GM21529 (cell line): ENCODE measurements around the gene DCLK1.

Experiments
- ATAC-seq: cut with Tn5 transposase; IDR thresholded peaks from one replicate; pipeline ENCODE4 v1.9.1; 2021; ENCODE audit not compliant: unreplicated experiment

The DCLK1 gene

DNA sequence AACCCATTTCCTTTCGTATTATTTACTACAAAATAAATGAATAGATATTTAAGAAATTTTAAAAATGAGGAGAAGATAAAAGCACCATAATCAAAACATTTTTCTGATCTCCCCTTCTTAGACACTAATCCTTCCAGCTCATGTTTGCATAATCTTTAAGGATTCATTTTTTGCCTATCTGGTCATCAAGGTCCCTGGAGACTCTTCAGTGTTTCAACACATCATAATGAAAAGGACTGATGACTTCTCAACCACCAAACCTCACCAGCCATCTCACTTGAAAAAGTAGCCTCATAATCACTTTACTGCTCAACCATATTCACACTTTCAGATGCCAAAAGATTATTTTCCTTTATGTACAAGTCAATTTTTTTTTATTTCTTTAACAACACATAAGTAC lies 80.1 kb downstream of the DCLK1 start:
- ATAC-seq: no peak

GRCh38 chr13:36046672-36047071 lies 84.5 kb downstream of the DCLK1 start:
- no peak for ATAC-seq

- no peak for ATAC-seq
These were observed 92.2 kb downstream of the DCLK1 start for GRCh38 chr13:36038785-36039555.

DNA sequence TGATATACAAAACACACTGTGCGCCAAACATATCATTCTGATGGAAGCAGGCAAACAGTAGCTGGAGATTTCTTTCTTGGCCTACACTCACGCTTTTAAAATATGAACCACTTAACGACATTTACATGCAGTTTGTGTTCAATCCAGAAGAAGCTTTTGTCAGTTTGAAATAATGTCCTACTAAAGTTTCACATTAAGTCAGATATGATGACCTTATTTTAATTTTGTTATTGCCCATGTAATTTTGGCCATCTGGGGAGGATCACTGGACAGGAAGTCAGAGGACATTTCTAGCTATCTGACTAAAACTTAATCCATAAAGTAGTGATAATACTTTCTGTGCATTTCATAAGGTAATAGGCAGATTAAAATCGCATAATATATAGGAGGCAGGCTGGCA lies 98.1 kb downstream of the DCLK1 start:
- no peak for ATAC-seq

DNA sequence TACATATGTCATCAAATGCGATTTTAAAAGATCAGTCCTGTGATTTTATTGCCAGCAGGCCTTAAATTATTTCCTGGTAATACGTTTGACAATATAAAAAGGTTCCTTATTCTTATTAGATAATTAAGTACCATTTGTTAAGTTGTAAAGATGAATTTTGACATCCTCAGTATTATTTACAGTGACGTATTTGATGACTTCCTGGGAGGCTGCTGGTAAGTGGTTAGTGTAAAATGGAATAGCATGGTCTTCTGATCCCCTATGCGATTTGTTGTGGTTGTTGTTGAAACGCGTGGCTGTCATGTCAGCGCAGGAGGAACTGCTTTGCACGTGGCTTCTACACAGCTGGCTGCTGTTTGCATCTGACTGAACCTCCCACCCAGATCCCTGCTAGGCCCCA lies 99.7 kb downstream of the DCLK1 start:
- no peak for ATAC-seq

DNA sequence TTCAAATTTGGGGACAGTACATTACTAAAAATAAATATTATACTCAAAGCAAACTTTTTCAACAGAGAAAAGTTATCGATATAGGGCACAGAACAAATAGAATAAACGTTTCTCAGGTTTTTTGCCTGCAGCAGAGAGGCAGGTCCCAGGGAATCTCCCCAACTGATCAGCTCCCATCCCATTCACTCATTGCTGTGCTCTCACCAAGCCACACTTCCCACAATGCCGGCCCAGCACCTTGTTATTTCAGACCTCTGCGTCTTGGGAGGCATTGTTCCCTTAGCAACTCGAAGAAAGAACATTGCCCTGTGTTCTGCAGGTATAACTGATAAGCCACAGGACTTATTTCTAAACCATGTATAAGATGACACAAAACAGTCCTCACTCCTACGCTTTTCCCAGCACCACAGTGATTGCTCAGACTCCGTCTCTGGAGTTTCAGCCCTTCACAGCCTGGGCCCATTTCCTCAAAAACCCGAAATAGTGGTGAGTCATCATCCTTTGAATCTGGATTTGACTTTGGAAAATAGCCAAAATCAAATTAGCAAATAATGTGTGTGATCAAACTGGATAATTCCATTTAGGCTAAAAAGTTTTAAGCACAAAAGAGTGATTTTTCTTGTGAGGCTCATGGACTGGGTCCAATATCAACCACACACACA lies 100.4 kb downstream of the DCLK1 start:
- ATAC-seq: no peak

DNA sequence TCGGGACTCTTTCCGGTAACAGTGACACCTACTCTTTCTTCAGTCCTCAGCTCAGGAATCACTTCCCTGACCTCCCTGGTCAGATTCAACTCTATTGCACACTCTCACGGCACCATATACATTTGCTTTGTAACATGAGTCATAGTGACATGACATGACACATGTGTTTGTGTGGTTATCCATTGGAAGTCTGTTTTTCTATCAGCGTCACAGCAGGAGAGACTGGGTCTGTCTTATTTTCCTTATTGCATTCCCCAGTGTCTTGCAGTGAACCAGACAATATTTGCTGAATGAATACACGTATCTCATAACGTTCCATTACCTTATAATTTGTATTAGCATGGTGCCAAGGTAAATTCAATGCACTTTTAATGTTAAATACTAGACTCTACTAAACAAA lies 102.0 kb downstream of the DCLK1 start:
- no peak for ATAC-seq

DNA sequence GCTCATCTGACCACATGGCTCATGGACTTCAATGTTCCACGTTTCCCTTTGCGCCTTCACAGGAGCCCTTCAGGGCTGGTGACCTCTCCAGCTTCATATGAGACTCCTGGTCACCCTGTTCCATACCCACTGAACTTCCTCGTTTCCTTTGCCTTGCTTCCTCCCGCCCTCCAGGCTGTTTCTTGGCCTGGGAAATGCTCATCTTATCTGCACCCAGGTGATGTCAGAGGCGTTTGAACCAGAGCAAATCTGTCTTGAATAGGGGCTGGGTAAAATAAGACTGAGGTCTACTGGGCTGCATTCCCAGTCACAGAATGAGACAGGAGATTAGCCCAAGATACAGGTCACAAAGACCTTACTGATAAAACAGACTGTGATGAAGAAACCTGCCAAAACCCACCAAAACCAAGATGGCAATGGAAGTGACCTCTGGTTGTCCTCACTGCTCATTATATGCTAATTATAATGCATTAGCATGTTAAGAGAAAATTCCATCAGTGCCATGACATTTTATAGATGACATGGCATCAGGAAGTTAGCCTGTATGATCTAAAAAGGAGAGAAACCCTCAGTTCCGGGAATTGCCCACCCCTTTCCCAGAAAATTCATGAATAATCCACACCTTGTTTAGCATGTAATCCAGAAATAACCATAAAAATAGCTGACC lies 102.7 kb downstream of the DCLK1 start:
- no peak for ATAC-seq

DNA sequence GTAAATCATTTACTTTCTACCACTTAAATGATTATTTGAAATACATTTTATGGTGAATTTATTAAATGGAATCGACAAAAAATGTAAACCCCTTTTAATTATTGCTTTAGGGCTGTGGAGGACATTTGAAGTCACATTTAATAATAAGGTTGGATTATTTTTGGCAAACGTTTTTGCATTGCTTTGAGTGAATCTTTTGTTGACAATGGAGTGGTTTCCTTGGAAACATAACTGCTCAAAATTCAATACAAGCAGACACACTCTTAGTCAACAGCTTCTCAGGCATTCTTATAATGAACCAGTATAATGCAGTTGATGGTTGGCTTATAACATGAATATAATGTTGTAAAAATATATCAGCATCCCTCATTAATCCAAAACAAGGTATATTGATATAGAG lies 104.7 kb downstream of the DCLK1 start:
- ATAC-seq: no peak

- ATAC-seq: no peak
These were observed 116.4 kb downstream of the DCLK1 start for GRCh38 chr13:36014763-36015162.

- ATAC-seq: no peak
These were observed 124.1 kb downstream of the DCLK1 start for GRCh38 chr13:36006894-36007675.

- no peak for ATAC-seq
These were observed 124.8 kb downstream of the DCLK1 start for GRCh38 chr13:36006347-36006746.

GRCh38 chr13:36001561-36001960 lies 129.6 kb downstream of the DCLK1 start:
- no peak for ATAC-seq

GRCh38 chr13:36000028-36000427 lies 131.2 kb downstream of the DCLK1 start:
- no peak for ATAC-seq

DNA sequence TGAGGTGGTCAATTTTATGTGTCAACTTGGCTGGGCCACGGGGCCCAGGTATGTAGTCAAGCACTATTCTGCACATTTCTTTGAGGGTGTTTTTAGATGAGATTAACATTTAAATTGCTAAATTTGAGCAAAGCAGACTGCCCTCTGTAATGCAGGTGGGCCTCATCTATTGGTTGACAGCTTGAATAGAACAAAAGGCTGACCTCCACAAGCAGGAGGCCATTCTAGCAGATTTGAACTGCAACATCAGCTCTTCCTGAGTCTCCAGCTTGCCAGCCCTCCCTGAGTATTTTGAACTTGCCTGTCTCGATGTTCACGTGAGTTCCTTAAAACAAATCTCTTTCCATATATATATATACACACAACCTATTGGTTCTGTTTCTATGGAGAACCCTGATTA lies 134.8 kb downstream of the DCLK1 start:
- no peak for ATAC-seq

DNA sequence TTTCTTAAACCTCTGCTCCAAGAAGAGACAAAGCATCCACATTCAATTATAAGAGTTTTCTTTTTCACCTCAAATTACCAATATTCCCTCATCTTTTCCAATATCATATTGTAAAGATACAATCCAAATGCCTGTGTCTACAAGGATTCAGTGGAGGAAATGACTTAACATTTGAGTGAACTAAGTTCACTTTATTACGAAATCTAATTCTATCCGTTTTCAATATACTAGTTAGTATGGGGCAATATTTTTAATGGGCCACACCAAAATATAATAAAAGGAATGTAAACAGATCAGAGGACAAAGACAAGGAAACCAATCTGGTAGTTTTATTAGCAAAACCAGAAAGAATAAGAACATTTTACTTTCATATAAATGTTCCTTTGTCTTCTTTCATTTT lies 136.0 kb downstream of the DCLK1 start:
- no peak for ATAC-seq

DNA sequence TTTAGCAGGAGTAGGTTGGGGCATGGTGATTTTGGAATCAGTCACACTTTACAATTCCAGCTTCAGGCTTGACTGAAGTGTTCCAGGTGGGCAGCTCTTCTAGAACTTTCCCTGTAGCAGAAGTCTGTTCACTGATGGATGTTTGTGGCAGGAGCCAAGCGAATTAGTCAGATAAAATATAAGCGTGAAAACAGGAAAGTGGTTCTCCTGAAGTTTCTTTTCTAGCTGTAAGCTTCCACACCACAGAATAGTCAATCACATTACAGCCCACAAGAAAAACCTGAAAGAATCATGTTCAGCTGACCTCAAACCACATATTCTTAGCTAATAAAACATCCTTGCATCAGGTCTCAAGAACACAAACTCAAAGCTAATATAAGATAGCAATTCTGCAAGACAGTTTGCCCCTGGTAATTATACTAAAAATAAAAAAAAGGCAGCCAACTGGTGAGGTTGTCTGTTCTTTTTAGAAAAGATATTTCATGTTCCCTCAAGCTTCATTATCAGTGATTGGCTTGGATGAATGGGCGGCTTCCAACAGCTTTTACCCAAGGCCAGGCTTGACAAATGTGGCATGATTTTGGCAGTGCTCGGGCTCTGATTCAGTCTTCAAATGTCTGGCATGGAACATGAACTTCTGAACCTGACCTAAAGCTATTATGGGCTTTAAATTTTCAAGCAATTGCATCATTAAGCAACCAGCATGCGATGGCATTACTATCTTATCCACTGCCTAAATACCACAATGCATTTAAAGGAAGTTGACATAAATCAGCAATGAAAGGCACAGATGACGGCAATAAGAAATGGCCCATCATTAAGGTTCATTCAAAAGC lies 136.8 kb downstream of the DCLK1 start:
- no peak for ATAC-seq

DNA sequence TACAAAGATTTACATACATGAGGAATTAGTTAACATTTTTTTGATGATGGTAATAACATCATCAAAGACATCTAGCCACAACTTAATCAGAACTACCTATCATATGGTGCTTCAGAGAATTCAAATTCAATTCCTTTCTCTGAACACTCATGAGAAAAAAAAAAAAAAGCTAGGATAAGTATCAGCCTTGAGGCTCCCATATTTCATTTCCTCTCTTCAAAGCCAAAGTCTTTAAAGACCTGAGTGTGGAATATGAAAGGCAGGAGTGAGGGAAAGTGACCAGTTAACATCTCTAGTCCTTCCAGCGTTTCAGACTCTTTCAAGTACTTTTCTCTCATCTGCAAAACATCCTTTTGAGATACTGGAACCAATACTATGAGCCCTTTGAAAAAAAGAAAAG lies 137.5 kb downstream of the DCLK1 start:
- ATAC-seq: no peak

GRCh38 chr13:35992964-35993363 lies 138.2 kb downstream of the DCLK1 start:
- ATAC-seq: no peak

DNA sequence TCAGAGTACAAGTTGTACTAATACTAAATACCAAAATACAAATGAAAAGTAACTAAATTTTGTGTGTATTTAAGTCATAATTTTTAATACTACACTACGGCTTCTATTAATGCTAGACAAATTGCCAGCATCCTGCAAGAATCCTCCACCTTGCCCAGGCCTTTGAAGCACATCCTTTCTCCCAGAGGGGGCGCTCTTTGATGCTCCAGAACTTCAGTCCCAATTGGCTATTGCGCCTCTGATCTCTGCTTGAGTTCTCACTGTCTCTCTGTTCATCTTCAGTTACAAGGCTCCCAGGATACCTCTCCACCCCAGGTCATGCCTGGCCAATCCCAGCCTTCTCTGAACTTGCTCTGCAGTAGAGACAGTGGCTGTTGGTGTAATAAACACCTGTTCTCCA lies 141.0 kb downstream of the DCLK1 start:
- ATAC-seq: no peak

DNA sequence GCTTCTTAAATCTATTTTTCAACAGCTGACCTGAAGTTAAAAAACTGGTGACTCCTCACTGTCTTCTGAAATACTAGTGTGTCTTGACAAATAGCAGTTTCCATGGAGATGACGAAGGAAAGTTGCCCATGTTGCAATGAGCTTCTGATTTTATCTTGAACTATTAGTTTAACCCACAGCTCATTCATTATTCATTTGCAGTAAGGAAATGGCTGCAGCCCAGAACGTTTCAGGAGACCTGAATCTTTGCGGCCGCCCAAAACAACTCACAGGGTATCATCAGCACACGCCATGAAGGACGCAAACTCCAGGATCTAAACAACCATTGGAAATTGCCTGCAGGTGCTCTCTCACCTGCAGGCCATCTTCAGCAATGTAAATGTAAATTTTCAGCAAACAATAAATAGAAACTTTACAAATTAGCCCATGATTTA lies 142.5 kb downstream of the DCLK1 start:
- no peak for ATAC-seq
